HepG2 (cell line): ENCODE results near the gene MYLK3. TPM values are rescaled to one million over a fixed set of nuclear protein-coding genes. Genes with fewer than 3 reads are reported as not detected.

Source experiments
- ARID5B ChIP-seq: IDR thresholded peaks from 2 replicates; pipeline ENCODE4 v1.4.0; 2020; ENCODE audit warnings: mild to moderate bottlenecking, missing genetic modification reagents
- ARNT ChIP-seq: fragments of 450-650 bp; IDR thresholded peaks from 2 replicates; pipeline ENCODE4 v1.6.1; 2017
- CREB3 ChIP-seq: sonication (generic); formaldehyde crosslinking; IDR thresholded peaks from 2 replicates; pipeline ENCODE4 v1.5.0; 2020; ENCODE audit warnings: missing genetic modification reagents
- FIP1L1 ChIP-seq: fragments of 200-400 bp; formaldehyde crosslinking; IDR thresholded peaks from 2 replicates; pipeline ENCODE4 v1.6.1; 2018; ENCODE audit warnings: low read depth, mild to moderate bottlenecking, low read length, moderate library complexity, borderline replicate concordance; ENCODE audit not compliant: insufficient read depth
- HDAC2 ChIP-seq: sonication (generic); formaldehyde crosslinking; IDR thresholded peaks from 2 replicates; pipeline ENCODE4 v1.4.0; 2020; ENCODE audit warnings: missing genetic modification reagents
- MBNL3 ChIP-seq: fragments of 250-450 bp; sonication (Bioruptor Pico); conservative IDR thresholded peaks from 2 replicates; pipeline ENCODE4 v1.8.0; 2022; ENCODE audit warnings: mild to moderate bottlenecking, inconsistent platforms
- MEF2D ChIP-seq: sonication (generic); formaldehyde crosslinking; IDR thresholded peaks from 2 replicates; pipeline ENCODE4 v1.5.1; 2020; ENCODE audit warnings: mild to moderate bottlenecking, missing genetic modification reagents
- MXD1 ChIP-seq: sonication (generic); formaldehyde crosslinking; IDR thresholded peaks from 2 replicates; pipeline ENCODE4 v1.4.0; 2020; ENCODE audit warnings: mild to moderate bottlenecking, missing genetic modification reagents
- MYC ChIP-seq: sonication (generic); formaldehyde crosslinking; IDR thresholded peaks from 2 replicates; pipeline ENCODE4 v1.9.0; 2021; ENCODE audit warnings: missing genetic modification reagents, borderline replicate concordance
- NCOA1 ChIP-seq: sonication (generic); formaldehyde crosslinking; IDR thresholded peaks from 2 replicates; pipeline ENCODE4 v1.9.0; 2021; ENCODE audit warnings: missing genetic modification reagents
- NFATC3 ChIP-seq: sonication (generic); formaldehyde crosslinking; IDR thresholded peaks from 2 replicates; pipeline ENCODE4 v1.5.1; 2020; ENCODE audit warnings: mild to moderate bottlenecking, missing genetic modification reagents
- RCOR2 ChIP-seq: IDR thresholded peaks from 2 replicates; pipeline ENCODE4 v1.6.1; 2016; ENCODE audit warnings: missing biosample characterization, missing genetic modification reagents
- TBL1XR1 ChIP-seq: fragments of 150-350 bp; IDR thresholded peaks from 2 replicates; pipeline ENCODE4 v1.6.1; 2014; ENCODE audit warnings: borderline replicate concordance, low read length; ENCODE audit not compliant: partially characterized antibody
- ZNF18 ChIP-seq: sonication (generic); formaldehyde crosslinking; IDR thresholded peaks from 2 replicates; pipeline ENCODE4 v1.8.0; 2022; ENCODE audit warnings: mild to moderate bottlenecking, missing genetic modification reagents; ENCODE audit not compliant: insufficient replicate concordance
- ZNF232 ChIP-seq: sonication (generic); formaldehyde crosslinking; IDR thresholded peaks from 2 replicates; pipeline ENCODE4 v1.4.0; 2020; ENCODE audit warnings: missing genetic modification reagents, borderline replicate concordance
- ZNF276 ChIP-seq: sonication (generic); formaldehyde crosslinking; IDR thresholded peaks from 2 replicates; pipeline ENCODE4 v1.4.0; 2020; ENCODE audit warnings: mild to moderate bottlenecking, low read depth, missing genetic modification reagents
- ZNF660 ChIP-seq: sonication (generic); formaldehyde crosslinking; IDR thresholded peaks from 2 replicates; pipeline ENCODE4 v1.5.1; 2020; ENCODE audit warnings: mild to moderate bottlenecking, low read depth, missing genetic modification reagents, borderline replicate concordance
- ZNF773 ChIP-seq: sonication (generic); formaldehyde crosslinking; IDR thresholded peaks from 2 replicates; pipeline ENCODE4 v1.4.0; 2020; ENCODE audit warnings: missing genetic modification reagents, borderline replicate concordance
- polyA plus RNA-seq, 8 experiments: library from polyadenylated mRNA; depleted of rRNA in 3 of 8; stranded (reverse) in 7 of 8; unstranded in 1 of 8; fragments of >200 nt; fragmentation: Illumina TruSeq in 4 of 8; extraction: Trizol in 4 of 8; gene quantifications; 2 replicates each; pipeline versions ENCODE4 v1.2.1 to v1.2.3, GENCODE V29; 2011 to 2016; ENCODE audit warnings: low read depth in 4 of 8, missing spikeins in 1 of 8, mixed read lengths in 1 of 8; ENCODE audit not compliant: insufficient read depth in 1 of 8
- total RNA-seq, 5 experiments: library from RNA; depleted of rRNA; stranded (reverse); fragments of >200 nt; fragmentation: Illumina TruSeq; extraction: Trizol; gene quantifications; 2 replicates each; pipeline ENCODE4 v1.2.3, GENCODE V29; 2016; ENCODE audit warnings: low read depth in 1 of 5

Gene MYLK3
- total and polyA plus RNA-seq, 2 of the 13 experiments (the other 11 are each of a cell fraction or from before 2014, with no cell fraction given): 0.04 to 0.18 TPM

GRCh38 chr16:46747777-46748651 is at the start of gene MYLK3 (continued):
- TF ChIP-seq ZNF276 (CRISPR knock-in tag): 0 out of 2 replicates have a peak, but pooled peaks have one; percentile 45
- TF ChIP-seq ZNF773 (CRISPR knock-in tag): no peak
- TF ChIP-seq CREB3 (CRISPR knock-in tag): 0 out of 2 replicates have a peak, but pooled peaks have one; percentile 15
- TF ChIP-seq HDAC2: 0 out of 2 replicates have a peak, but pooled peaks have one; percentile 4
- no peak for TF ChIP-seq FIP1L1
- TF ChIP-seq ZNF18: no peak
- TF ChIP-seq MEF2D (CRISPR knock-in tag): no peak
- TF ChIP-seq ZNF660: peak; percentile 48; the same call in 1 of the 2 replicates
- TF ChIP-seq TBL1XR1: no peak
- TF ChIP-seq MYC (CRISPR knock-in tag): no peak; the same call in 1 of the 2 replicates
- 0 out of 2 replicates have a peak, but pooled peaks have one; percentile 48 for TF ChIP-seq NFATC3 (CRISPR knock-in tag)
- peak; percentile 79 for TF ChIP-seq MXD1 (CRISPR knock-in tag)
- TF ChIP-seq ARID5B: 0 out of 2 replicates have a peak, but pooled peaks have one; percentile 21
- no peak for TF ChIP-seq RCOR2 (CRISPR knock-in tag)
- TF ChIP-seq ARNT: no peak
- peak; percentile 16; the same call in 1 of the 2 replicates for TF ChIP-seq ZNF232 (CRISPR knock-in tag)
- TF ChIP-seq NCOA1 (CRISPR knock-in tag): no peak
- no peak for TF ChIP-seq MBNL3 (CRISPR knock-in tag)
